ENCODE results near the gene IL18BP.

GRCh38 chr11:71996517-71996916, 2.2 kb upstream of the IL18BP start:
- TF ChIP-seq MLLT1 (IDR thresholded peaks at IDR 0.05) (no peak), SIX5 (IDR thresholded peaks at IDR 0.05; ENCODE audit: low read depth, low read length, severe bottlenecking) (no peak), BACH1 (IDR thresholded peaks at IDR 0.05; ENCODE audit: borderline replicate concordance) (no peak), HSF1 (IDR thresholded peaks at IDR 0.05; ENCODE audit: low read depth, low read length) (no peak)

Data from GM12878 (cell line).